Measurements from ENCODE around the gene PTGER3. TPM values are rescaled to one million over a fixed set of nuclear protein-coding genes. Genes with fewer than 3 reads are reported as not detected.

Gene PTGER3
- total RNA-seq, result not detected in 2 replicates

GRCh38 chr1:71047635-71048607, at the start of gene PTGER3:
Gene PTGER3 (minus strand): TSS chr1:71047816. CDS start chr1:71047577, 239 bp downstream.

GRCh38 chr1:71080739-71081696, 33.4 kb upstream of the PTGER3 start, which contains the start of gene ZRANB2:
Gene ZRANB2 (minus strand): TSS chr1:71081035. CDS start chr1:71080995, 40 bp downstream.

Other genes starting within 250 kb of the PTGER3 start
- 16.2 and 19.6 TPM in 2 replicates for gene ZRANB2, start 33.2 kb upstream of the PTGER3 start, total RNA-seq

Data from mesangial cell (primary cell).